PC-9 (cell line): ENCODE results near the gene GFRA1.

ENCODE experiments used
- CTCF ChIP-seq: fragments of 200-600 bp; sonication (generic); conservative IDR thresholded peaks from 2 replicates; pipeline ENCODE4 v1.6.1; 2017; ENCODE audit warnings: mixed run types, antibody characterized with exemption, mild to moderate bottlenecking, moderate library complexity
- EZH2 ChIP-seq: fragments of 200-600 bp; sonication (generic); IDR thresholded peaks from 2 replicates; pipeline ENCODE4 v1.8.0; 2017; ENCODE audit warnings: antibody characterized with exemption, low read depth

GRCh38 chr10:116178086-116178605, 94.9 kb downstream of the GFRA1 start:
- TF ChIP-seq CTCF (no peak), EZH2 (no peak)
